Right lobe of liver (tissue), 6 donors: ENCODE measurements around the gene ARHGAP4. TPM values are rescaled to one million over a fixed set of nuclear protein-coding genes. Genes with fewer than 3 reads are reported as not detected.

Experiments used
- ATAC-seq, 4 donors: fragments of 200-7000 bp; cut with Tn5 transposase; one replicate each; pipeline ENCODE4 v1.9.1; 2020; ENCODE audit warnings: mild to moderate bottlenecking in 4 of 4, moderate library complexity in 4 of 4
- DNase-seq, 3 donors: peaks; one replicate each; pipeline ENCODE4 v3.0.0-alpha.2; 2020
- H3K27ac ChIP-seq, 3 donors: fragments of 200-600 bp; one replicate each; pipeline ENCODE4 v1.8.0; 2022
- H3K27me3 ChIP-seq, 2 donors: fragments of 200-600 bp; one replicate each; pipeline ENCODE4 v1.8.0; 2022
- H3K36me3 ChIP-seq, 4 donors: fragments of 200-600 bp; sonication (generic) in 1 of 4; one replicate each; pipeline versions ENCODE4 v1.5.1 to v1.8.0; 2017 to 2022; ENCODE audit warnings: control low read depth in 1 of 4
- H3K4me1 ChIP-seq, 4 donors: fragments of 200-600 bp; sonication (generic) in 1 of 4; one replicate each; pipeline versions ENCODE4 v1.5.1 to v1.8.0; 2017 to 2022; ENCODE audit warnings: control low read depth in 1 of 4
- H3K4me3 ChIP-seq, 3 donors: fragments of 200-600 bp; one replicate each; pipeline ENCODE4 v1.8.0; 2022
- H3K9me3 ChIP-seq, 4 donors: fragments of 200-600 bp; sonication (generic) in 1 of 4; one replicate each; pipeline versions ENCODE4 v1.5.1 to v1.8.0; 2017 to 2022; ENCODE audit warnings: control low read depth in 1 of 4
- POLR2A ChIP-seq: fragments of 450-650 bp; IDR thresholded peaks from one replicate; pipeline ENCODE4 v1.6.1; 2017; ENCODE audit warnings: antibody characterized with exemption, mild to moderate bottlenecking
- WGBS: methylation state at CpG from one replicate; pipeline ENCODE4 v1.1.6; 2018; ENCODE audit warnings: low coverage, low lambda C conversion rate; ENCODE audit not compliant: insufficient coverage; ENCODE audit errors: missing lambda C conversion rate; 5-methylcytosine and 5-hydroxymethylcytosine counted together
- intact Hi-C, 2 donors: fragments of 100-400 bp; cut with DNase I; formaldehyde crosslinking; loops; one replicate each; pipeline versions ENCODE4 v1.11.2 to v1.14.1; 2022
- total RNA-seq, 6 experiments: library from RNA; depleted of rRNA in 2 of 6; stranded (reverse); fragments of >200 nt in 2 of 6; fragmentation: NEBNext Ultra II Directional in 3 of 6; extraction: Animal tissue kit (Norgen Biotek cat#: 25700) in 3 of 6; gene quantifications; one replicate each; pipeline versions ENCODE4 v1.1.0 to v1.2.4, GENCODE V29; 2016 to 2023
- TF ChIP-seq, protein P1 (sequence below), 4 donors: fragments of 200-600 bp in 3 of 4; fragments of 450-650 bp in 1 of 4; IDR thresholded peaks; one replicate each; pipeline versions ENCODE4 v1.5.1 to v1.8.0; 2016 to 2022; ENCODE audit warnings: antibody characterized with exemption in 4 of 4, mild to moderate bottlenecking in 2 of 4
- donor health status: DM: no; HTN: yes; CAD: no.
- donor health status: DM: no; HTN: no; CAD: no.
- donor health status: DM: no; HTN: no; CAD: no.
- donor health status: DM: no; HTN: yes; CAD: no.
- donor health status: DM: no; HTN: yes; CAD: no.

ARHGAP4 gene
- total RNA-seq, 6 experiments from 2014 or later: 5.5 to 11.9 (median 8.7) TPM

DNA sequence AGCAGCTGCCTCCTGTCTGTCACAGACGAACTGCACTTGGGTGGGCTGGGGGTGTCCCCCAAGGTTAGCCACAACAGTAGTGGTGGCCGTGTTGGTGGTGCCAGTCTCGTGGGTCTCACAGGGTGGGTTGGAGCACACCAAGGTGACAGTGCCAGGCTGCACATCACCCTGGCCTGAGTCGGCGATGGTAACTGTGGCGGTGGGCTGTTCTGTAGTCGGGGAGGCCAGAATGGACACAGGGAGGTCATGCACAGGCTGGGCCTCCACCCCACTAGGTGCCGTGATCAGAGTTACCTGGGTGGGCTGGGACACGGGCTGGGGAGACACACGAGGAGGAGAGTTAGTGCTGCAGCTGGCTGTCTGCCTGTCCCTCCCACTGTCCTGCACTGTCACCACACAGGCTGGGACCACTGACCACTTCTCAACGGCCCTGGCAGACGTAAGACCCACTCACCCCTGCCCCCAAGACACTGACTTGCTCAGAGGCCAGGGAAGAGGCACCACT lies 29.2 kb upstream of the ARHGAP4 start:
- WGBS: 60% methylated on average over 2 of the region's 12 CpGs
- no peaks in the 10 kb centered on the region for H3K4me1 ChIP-seq
- intact Hi-C loops: loop anchor here in 1 of 2 donors (10.0 kb wide), 1 partner anchor 990 kb away; no protein-coding TSS in a partner anchor
- H3K36me3 ChIP-seq: peaks cover 0 to 81% (median 27%) of the 10 kb centered on the region in 4 donors
- no peaks in the 10 kb centered on the region for H3K27me3 ChIP-seq
- H3K9me3 ChIP-seq: no peaks in the 10 kb centered on the region
- TF ChIP-seq, protein P1, sequence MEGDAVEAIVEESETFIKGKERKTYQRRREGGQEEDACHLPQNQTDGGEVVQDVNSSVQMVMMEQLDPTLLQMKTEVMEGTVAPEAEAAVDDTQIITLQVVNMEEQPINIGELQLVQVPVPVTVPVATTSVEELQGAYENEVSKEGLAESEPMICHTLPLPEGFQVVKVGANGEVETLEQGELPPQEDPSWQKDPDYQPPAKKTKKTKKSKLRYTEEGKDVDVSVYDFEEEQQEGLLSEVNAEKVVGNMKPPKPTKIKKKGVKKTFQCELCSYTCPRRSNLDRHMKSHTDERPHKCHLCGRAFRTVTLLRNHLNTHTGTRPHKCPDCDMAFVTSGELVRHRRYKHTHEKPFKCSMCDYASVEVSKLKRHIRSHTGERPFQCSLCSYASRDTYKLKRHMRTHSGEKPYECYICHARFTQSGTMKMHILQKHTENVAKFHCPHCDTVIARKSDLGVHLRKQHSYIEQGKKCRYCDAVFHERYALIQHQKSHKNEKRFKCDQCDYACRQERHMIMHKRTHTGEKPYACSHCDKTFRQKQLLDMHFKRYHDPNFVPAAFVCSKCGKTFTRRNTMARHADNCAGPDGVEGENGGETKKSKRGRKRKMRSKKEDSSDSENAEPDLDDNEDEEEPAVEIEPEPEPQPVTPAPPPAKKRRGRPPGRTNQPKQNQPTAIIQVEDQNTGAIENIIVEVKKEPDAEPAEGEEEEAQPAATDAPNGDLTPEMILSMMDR (IDR thresholded peaks at IDR 0.05): no peak
- TF ChIP-seq POLR2A: no peak
- H3K4me3 ChIP-seq: no peak overlapping the region
- peak in 1 of 3 donors; percentile 20 for DNase-seq
- ATAC-seq: no peak
- no peak overlapping the region for H3K27ac ChIP-seq

DNA sequence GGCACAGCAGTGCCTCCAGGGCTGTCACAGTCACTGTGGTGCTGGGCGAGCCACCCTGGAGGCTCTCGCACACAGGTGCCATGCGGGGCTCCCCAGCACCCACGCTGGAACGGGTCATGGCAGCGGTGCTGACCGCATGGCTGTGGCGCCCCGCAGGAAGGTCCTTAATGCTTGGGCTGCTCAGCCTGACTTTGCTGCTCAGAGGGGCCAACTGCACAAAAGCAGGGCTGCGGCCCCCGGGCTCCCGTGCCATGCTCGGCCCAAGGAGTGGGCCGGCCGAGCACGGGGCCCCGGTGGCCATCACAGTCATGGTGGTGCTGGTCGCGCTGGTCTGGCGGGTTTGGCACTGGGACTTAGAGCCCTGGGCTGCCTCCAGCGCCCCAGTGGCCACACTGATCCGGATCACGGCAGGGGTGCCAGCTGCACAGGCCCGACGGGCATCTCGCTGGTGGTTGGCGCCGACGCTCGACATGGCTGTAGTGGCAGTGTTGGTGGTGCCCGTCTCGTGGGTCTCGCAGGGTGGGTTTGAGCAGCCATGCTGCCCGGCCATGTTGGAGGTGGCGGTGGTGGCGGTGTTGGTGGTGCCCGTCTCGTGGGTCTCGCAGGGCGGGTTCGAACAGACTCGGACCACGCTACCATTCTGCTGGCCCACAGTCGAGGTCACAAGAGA lies 28.6 kb upstream of the ARHGAP4 start:
- no peaks in the 10 kb centered on the region for H3K9me3 ChIP-seq
- no peaks in the 10 kb centered on the region for H3K4me1 ChIP-seq
- ATAC-seq (peak in 1 of 4 donors; percentile 2), DNase-seq (peak in 1 of 3 donors; percentile 23)
- intact Hi-C loops: loop anchor here in 1 of 2 donors (5.0 to 10.0 kb wide), 2 partner anchors 192 to 990 kb away; partner anchors contain the start of gene PLXNB3
- H3K27ac ChIP-seq: no peak overlapping the region
- H3K36me3 ChIP-seq: peaks cover 0 to 81% (median 29%) of the 10 kb centered on the region in 4 donors
- no peak overlapping the region for H3K4me3 ChIP-seq
- H3K27me3 ChIP-seq: no peaks in the 10 kb centered on the region
- TF ChIP-seq POLR2A: no peak
- TF ChIP-seq, protein P1 (IDR thresholded peaks at IDR 0.05): no peak
- 90% methylated on average over 2 of the region's 44 CpGs for WGBS

DNA sequence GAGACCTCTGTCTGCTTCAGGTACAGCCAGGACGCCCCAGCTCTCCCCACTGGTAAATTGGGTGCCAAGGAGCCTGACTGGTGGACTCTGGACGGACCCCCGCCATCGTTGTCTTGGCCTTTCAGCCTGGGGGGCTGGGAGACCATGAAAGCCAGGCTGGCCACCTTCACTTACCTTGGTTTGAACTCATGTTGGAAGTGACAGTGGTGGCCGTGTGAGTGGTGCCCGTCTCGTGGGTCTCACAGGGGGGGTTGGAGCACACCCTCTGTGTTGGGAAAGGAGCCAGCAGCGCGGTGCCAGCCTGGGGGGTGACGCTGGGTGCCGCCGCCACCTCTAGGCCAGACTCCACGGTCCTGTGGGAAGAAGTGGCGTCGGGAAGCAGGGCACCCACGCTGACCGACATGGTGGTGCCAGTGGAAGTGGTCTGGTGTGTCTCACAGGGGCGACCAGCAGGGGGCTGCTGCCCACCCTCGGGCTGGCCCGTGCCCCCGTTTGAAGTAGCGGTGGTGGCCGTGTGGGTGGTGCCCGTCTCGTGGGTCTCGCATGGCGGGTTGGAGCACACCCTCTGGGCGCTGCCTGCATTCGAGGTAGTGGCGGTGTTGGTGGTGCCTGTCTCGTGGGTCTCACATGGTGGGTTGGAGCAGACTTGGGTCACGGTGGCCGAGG lies 28.0 kb upstream of the ARHGAP4 start:
- intact Hi-C loops: loop anchor here in 1 of 2 donors (5.0 to 10.0 kb wide), 2 partner anchors 192 to 989 kb away; partner anchors contain the start of gene PLXNB3
- peak in 1 of 3 donors; percentile 25 for DNase-seq
- H3K4me1 ChIP-seq: no peaks in the 10 kb centered on the region
- no peaks in the 10 kb centered on the region for H3K27me3 ChIP-seq
- no peak overlapping the region for H3K27ac ChIP-seq
- no peak overlapping the region for H3K4me3 ChIP-seq
- peak in 1 of 4 donors; percentile 4 for ATAC-seq
- peaks cover 0 to 79% (median 25%) of the 10 kb centered on the region in 4 donors for H3K36me3 ChIP-seq
- 55% methylated on average over 4 of the region's 33 CpGs for WGBS
- TF ChIP-seq, protein P1 (IDR thresholded peaks at IDR 0.05): no peak
- no peak for TF ChIP-seq POLR2A
- no peaks in the 10 kb centered on the region for H3K9me3 ChIP-seq

DNA sequence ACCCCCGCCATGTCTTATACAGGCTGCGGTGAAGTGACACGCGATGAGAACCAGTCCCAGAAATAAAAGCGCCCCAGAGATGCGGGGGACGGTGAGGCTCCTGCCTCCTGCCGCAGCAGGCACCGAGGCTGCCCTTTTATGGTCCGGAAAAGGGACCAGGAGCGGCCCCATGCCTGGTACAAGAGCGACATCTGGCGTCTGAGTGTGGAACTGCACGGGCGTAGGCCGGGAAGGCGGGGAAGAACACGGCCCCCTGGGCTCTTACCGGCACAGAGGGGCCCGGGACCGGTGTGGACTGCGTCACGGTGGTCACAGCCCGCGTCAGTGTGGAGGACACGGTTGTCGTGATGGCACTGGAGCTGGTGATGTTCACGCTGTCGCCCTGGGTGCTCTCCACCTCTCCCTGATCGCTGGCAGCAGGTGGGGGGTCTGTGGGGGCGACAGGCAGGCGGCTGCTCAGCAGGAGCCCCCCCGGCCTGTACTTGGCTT lies 27.3 kb upstream of the ARHGAP4 start:
- intact Hi-C loops: loop anchor here in 1 of 2 donors (5.0 to 10.0 kb wide), 2 partner anchors 191 to 989 kb away; partner anchors contain the start of gene PLXNB3

More for the DNA sequence above, 27.3 kb upstream of the ARHGAP4 start:
- DNase-seq (peak in 2 of 3 donors; percentile 62 to 72), ATAC-seq (peak; percentile 64 to 82 (median 78))
- Histone ChIP-seq H3K36me3 (peaks cover 0 to 73% (median 22%) of the 10 kb centered on the region in 4 donors), H3K4me3 (no peak overlapping the region), H3K27me3 (no peaks in the 10 kb centered on the region), H3K27ac (no peak overlapping the region), H3K4me1 (no peaks in the 10 kb centered on the region), H3K9me3 (no peaks in the 10 kb centered on the region)
- WGBS: 28% methylated on average over 13 of the region's 33 CpGs
- TF ChIP-seq, protein P1 (IDR thresholded peaks at IDR 0.05): peak; percentile 93 to 100 (median 97)
- no peak for TF ChIP-seq POLR2A
